HPDE6-E6E7 (cell line): ENCODE measurements around the gene TDRD6.
"Not testable (repeated sequence)": the region's sequence is repeated elsewhere in the genome, so short reads cannot be mapped to it uniquely, and the experiment has no call there.

Source experiments
- DNase-seq: peaks from one replicate; pipeline ENCODE4 v3.0.0; 2011; ENCODE audit warnings: missing footprints; ENCODE audit errors: extremely low spot score

The TDRD6 gene

GRCh38 chr6:46687619-46688097, at the start of gene TDRD6:
TDRD6 (plus strand) TSS chr6:46687885; CDS start chr6:46688129, 244 bp downstream.
- no peak for DNase-seq

- no peak for DNase-seq
These were observed 49.8 kb upstream of the TDRD6 start for GRCh38 chr6:46637933-46638332.

- peak; percentile 32 for DNase-seq
These were observed 49.0 kb upstream of the TDRD6 start for GRCh38 chr6:46638650-46639049.

- peak; percentile 49 for DNase-seq
These were observed 44.5 kb upstream of the TDRD6 start for GRCh38 chr6:46642928-46643751.

- DNase-seq, result no peak
These were observed 42.4 kb upstream of the TDRD6 start for GRCh38 chr6:46645265-46645664.

- DNase-seq, result not testable (repeated sequence)
These were observed 39.6 kb upstream of the TDRD6 start for GRCh38 chr6:46648108-46648507.

- DNase-seq, result peak; percentile 12
These were observed 38.7 kb upstream of the TDRD6 start for GRCh38 chr6:46648869-46649492.

GRCh38 chr6:46651006-46651405, 36.7 kb upstream of the TDRD6 start:
- DNase-seq, result no peak

GRCh38 chr6:46651816-46652215, 35.9 kb upstream of the TDRD6 start:
- DNase-seq, result no peak

GRCh38 chr6:46652232-46652602, 35.5 kb upstream of the TDRD6 start:
- no peak for DNase-seq

GRCh38 chr6:46652603-46653438, 34.9 kb upstream of the TDRD6 start, which contains the start of the genes CYP39A1 and SLC25A27:
CYP39A1 (minus strand) TSS chr6:46652818; CDS start chr6:46652582, 236 bp downstream.
SLC25A27 (plus strand) TSS chr6:46652975; CDS start chr6:46653193, 218 bp downstream.
- DNase-seq, result peak; percentile 92

- no peak for DNase-seq
These were observed 34.1 kb upstream of the TDRD6 start for GRCh38 chr6:46653439-46654195.

- no peak for DNase-seq
These were observed 31.9 kb upstream of the TDRD6 start for GRCh38 chr6:46655803-46656202.

GRCh38 chr6:46657642-46658041, 30.0 kb upstream of the TDRD6 start:
- DNase-seq, result no peak

GRCh38 chr6:46661483-46661882, 26.2 kb upstream of the TDRD6 start:
- DNase-seq, result no peak

- DNase-seq, result no peak
These were observed 20.3 kb upstream of the TDRD6 start for GRCh38 chr6:46667377-46667776.

GRCh38 chr6:46674410-46674809, 13.3 kb upstream of the TDRD6 start:
- no peak for DNase-seq

- no peak for DNase-seq
These were observed 10.9 kb upstream of the TDRD6 start for GRCh38 chr6:46676604-46677313.

- peak; percentile 10 for DNase-seq
These were observed 10.4 kb upstream of the TDRD6 start for GRCh38 chr6:46677314-46677654.

- no peak for DNase-seq
These were observed 2.9 kb upstream of the TDRD6 start for GRCh38 chr6:46684771-46685170.
